Retina (tissue), 1 donor: ENCODE measurements around the gene RNF175.
"Not testable (repeated sequence)": the region's sequence is repeated elsewhere in the genome, so short reads cannot be mapped to it uniquely, and the experiment has no call there.

Experiments used
- DNase-seq: peaks from one replicate; pipeline ENCODE4 v3.0.0-alpha.2; 2016

The RNF175 gene

GRCh38 chr4:153669838-153670237 lies 90.0 kb downstream of the RNF175 start:
- DNase-seq = no peak

GRCh38 chr4:153668647-153669046 lies 91.2 kb downstream of the RNF175 start:
- no peak for DNase-seq

DNA sequence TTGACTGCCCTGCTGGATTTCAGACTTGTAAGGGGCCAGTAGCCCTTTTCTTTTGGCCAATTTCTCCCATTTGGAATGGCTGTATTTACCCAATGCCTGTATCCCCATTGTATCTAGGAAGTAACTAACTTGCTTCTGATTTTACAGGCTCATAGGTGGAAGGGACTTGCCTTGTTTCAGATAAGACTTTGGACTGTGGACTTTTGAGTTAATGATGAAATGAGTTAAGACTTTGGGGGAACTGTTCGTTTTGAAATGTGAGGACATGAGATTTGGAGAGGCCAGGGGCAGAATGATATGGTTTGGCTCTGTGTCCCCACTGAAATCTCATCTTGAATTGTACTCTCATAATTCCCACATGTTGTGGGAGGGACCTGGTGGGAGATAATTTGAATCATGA lies 93.3 kb downstream of the RNF175 start:
- DNase-seq = not testable (repeated sequence)

DNA sequence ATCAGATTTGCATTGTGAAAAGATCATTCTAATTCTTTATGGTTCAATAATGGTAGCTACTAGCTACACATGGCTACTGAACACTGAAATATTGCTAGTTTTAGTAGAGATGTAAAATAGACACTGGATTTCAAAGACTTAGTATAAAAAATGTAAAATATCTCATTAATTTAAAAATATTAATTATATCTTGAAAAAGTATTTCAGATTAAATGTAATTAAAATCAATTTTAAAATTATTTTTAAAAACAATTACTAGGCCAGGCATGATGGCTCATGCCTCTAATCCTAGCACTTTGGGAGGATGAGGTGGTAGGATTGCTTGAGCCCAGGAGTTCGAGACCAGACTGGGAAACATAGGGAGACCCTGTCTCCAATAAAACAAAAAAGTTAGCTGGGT lies 96.2 kb downstream of the RNF175 start:
- no peak for DNase-seq

DNA sequence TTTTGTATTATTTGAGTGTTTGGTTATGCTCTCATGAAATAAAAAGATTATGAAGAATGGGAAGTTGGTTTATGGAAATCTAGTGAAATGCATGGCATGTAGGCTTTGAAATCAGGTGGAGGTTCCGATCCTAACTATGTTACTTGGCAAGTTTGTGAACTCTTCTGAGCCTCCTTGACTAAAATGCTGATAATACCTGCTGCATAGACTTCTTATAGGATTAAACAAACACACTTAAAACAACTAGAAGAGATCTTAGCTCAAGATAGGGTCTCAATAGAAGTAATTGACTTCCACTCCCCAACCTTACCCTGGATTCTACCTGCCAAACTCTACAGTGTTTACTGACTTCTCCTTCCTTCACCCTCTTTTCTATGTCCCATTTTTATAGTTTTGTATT lies 97.9 kb downstream of the RNF175 start:
- DNase-seq = no peak

- DNase-seq = no peak
Measured at GRCh38 chr4:153661215-153661822, 98.5 kb downstream of the RNF175 start.
